Ecto neural progenitor cell (in vitro differentiated cells): Measurements from ENCODE around the gene CST3.

ENCODE experiments used
- DNase-seq: peaks from one replicate; pipeline ENCODE4 v3.0.0-alpha.2; 2018; ENCODE audit warnings: low spot score

The CST3 gene

GRCh38 chr20:23602241-23602640 lies 35.5 kb downstream of the CST3 start:
- no peak for DNase-seq

GRCh38 chr20:23601715-23602114 lies 36.0 kb downstream of the CST3 start:
- no peak for DNase-seq

- DNase-seq = no peak
Observed at GRCh38 chr20:23598481-23598880, 39.3 kb downstream of the CST3 start.

DNA sequence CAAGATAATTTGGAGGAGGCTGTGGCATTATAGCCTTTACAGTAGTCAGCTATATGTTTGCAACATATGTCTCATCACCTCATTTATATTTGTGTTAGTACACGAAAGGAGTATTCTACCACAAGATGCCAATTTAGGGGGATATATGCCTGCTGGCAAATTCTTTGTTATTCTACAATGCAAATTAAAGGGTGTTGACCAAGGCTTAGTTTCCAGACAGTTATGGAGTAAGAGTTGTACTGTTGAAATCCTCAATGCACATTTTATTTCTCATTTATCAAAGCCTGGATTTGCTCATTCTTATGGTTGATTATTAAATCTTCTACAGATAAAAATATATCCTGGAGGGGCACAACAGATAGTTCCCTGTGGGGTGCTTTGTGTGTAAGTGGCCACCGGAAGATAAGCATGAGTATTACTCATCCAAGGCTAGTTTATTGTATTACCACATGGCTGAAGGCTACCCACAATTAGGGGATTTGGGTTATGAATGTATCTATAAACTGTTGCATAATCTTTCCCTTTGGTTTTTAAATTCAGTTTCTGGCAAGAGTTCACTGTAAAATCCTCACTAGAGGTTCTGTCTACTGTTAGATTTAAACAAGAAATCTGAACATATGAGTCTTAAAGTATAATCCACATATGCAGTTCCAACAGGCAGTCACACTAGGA lies 41.0 kb downstream of the CST3 start:
- DNase-seq = no peak

GRCh38 chr20:23595941-23596340 lies 41.8 kb downstream of the CST3 start:
- no peak for DNase-seq

DNA sequence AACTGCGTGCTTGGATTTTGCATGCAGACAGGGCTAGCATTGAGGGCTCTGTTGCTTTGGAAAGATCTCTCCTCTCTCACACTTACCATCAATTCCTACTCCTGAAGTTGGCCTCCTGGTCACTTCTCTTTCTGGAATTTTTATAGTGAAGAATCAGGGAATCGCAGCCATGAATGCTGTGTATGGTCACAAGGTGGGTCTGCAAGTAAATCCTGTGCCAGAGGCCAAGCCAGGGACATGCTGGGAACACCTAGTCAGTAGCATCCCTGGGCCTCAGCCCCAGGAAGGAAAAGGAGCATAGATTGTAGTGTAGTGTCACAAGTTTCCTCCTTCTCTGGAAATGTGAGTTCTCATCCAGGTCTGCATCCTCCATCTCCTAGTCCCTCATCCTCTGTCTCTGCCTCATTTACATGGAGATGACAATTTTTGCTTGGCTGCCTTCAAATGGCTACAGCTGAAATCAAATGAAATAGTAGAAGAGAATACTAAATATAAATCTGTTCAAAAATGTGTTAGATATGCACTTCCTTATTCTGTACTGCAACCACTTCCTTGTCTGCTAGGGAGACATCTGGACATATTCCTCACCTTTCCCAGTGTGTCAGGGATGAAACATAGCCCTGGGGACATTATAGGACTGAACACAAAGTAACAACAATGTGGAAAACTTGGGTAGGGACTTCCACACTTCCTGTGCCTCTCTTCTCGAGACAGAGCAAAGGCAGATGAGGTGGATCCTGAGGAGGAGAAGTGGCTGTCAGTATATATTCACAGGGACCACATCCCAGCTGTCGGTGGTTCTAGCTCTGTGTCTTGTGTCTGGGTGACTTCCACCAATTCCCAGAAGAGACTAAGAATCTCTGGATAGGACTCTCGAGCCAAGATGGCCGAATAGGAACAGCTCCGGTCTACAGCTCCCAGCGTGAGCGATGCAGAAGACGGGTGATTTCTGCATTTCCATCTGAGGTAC lies 49.0 kb downstream of the CST3 start:
- no peak for DNase-seq

DNA sequence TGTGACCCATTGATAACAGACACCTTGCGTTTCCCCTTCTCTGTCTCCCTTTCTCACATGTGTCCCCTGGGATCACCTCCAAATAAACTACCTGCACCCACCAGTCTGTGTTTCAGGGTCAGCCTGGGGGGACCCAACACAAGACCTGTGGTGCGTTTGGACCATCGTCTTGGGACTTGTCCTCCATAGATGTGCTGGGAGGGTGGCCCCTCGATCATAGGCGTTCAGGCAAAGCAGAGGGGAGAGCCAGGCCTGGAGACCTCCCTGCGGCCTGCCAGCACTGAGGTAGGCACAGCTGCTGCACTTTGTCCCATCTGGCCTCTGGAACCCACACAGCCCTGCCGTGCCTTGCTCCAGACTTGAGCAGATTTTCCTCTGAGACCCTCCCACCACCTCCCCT lies 50.1 kb downstream of the CST3 start:
- no peak for DNase-seq

DNA sequence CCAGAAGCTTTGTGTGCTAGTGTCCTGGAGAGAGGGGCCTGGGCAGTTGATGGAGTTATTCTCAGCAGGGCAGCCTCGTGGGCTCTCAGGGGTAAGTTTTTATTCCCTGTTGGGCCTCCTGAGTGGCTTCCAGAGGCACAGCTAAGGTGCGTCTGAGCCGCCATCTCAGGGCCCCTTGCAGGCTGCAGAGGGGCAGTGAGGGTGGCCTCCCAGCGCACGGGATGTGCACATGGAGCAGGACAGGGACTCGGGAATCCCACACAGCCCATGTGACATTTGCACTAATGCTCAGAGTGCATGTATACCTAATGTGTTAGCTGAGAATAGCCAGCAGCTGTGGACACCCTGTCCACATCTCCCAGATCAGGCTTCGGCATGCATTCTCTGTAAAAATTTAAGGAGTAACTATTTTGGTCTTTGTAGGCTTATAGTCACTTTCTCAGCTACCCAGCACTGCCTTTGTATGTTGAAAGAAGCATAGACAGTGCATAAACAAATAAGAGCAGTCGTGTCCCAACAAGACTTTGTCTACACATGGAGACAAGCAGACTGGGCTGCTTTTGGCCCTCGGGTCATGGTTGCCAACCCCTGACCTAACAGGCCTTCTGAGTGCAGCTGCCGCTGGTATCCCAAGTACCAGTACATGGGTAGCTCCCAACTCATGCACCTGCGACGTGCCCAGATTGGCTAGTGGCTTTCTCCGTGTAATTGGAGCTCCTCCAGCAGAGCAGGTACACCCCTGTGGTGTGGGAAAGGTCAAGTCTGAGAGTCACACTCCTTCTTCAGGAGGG lies 50.8 kb downstream of the CST3 start:
- no peak for DNase-seq

GRCh38 chr20:23585808-23586734 lies 51.7 kb downstream of the CST3 start:
- DNase-seq = no peak

GRCh38 chr20:23585449-23585807 lies 52.3 kb downstream of the CST3 start:
- no peak for DNase-seq

- no peak for DNase-seq
Observed at GRCh38 chr20:23584434-23585199, 53.1 kb downstream of the CST3 start.
